HG02642 (cell line): ENCODE data around the gene HPSE2.
"Not testable (repeated sequence)": the region's sequence is repeated elsewhere in the genome, so short reads cannot be mapped to it uniquely, and the experiment has no call there.

Experiments used
- ATAC-seq: cut with Tn5 transposase; IDR thresholded peaks from one replicate; pipeline ENCODE4 v1.9.1; 2021; ENCODE audit warnings: mild to moderate bottlenecking; ENCODE audit not compliant: unreplicated experiment, poor library complexity

The HPSE2 gene

GRCh38 chr10:99170116-99170675, 65.5 kb downstream of the HPSE2 start:
- no peak for ATAC-seq

GRCh38 chr10:99161165-99161564, 74.5 kb downstream of the HPSE2 start:
- ATAC-seq = no peak

- ATAC-seq = no peak
Observed at GRCh38 chr10:99143651-99144050, 92.0 kb downstream of the HPSE2 start.

GRCh38 chr10:99143011-99143410, 92.6 kb downstream of the HPSE2 start:
- ATAC-seq = no peak

- ATAC-seq = not testable (repeated sequence)
Observed at GRCh38 chr10:99132897-99133296, 102.8 kb downstream of the HPSE2 start.

- ATAC-seq = no peak
Observed at GRCh38 chr10:99125879-99126278, 109.8 kb downstream of the HPSE2 start.

- ATAC-seq = no peak
Observed at GRCh38 chr10:99124376-99124775, 111.3 kb downstream of the HPSE2 start.

GRCh38 chr10:99123851-99124250, 111.8 kb downstream of the HPSE2 start:
- ATAC-seq = no peak

GRCh38 chr10:99123336-99123735, 112.3 kb downstream of the HPSE2 start:
- ATAC-seq = no peak

GRCh38 chr10:99119258-99119748, 116.3 kb downstream of the HPSE2 start:
- no peak for ATAC-seq

GRCh38 chr10:99115703-99116102, 119.9 kb downstream of the HPSE2 start:
- ATAC-seq = no peak

GRCh38 chr10:99085358-99085757, 150.3 kb downstream of the HPSE2 start:
- ATAC-seq = no peak

- ATAC-seq = no peak
Observed at GRCh38 chr10:99084161-99084560, 151.5 kb downstream of the HPSE2 start.

- ATAC-seq = no peak
Observed at GRCh38 chr10:99080275-99080945, 155.2 kb downstream of the HPSE2 start.

- no peak for ATAC-seq
Observed at GRCh38 chr10:99062591-99062990, 173.1 kb downstream of the HPSE2 start.

GRCh38 chr10:99058762-99059161, 176.9 kb downstream of the HPSE2 start:
- ATAC-seq = no peak

- ATAC-seq = no peak
Observed at GRCh38 chr10:99057936-99058690, 177.5 kb downstream of the HPSE2 start.

GRCh38 chr10:99045671-99046070, 190.0 kb downstream of the HPSE2 start:
- ATAC-seq = no peak

- no peak for ATAC-seq
Observed at GRCh38 chr10:99042051-99042771, 193.4 kb downstream of the HPSE2 start.

GRCh38 chr10:99041468-99041867, 194.2 kb downstream of the HPSE2 start:
- no peak for ATAC-seq

- no peak for ATAC-seq
Observed at GRCh38 chr10:99013885-99014284, 221.8 kb downstream of the HPSE2 start.
